Pancreas (tissue), 10 donors: Measurements from ENCODE around the gene RFWD3. TPM values are rescaled to one million over a fixed set of nuclear protein-coding genes. Genes with fewer than 3 reads are reported as not detected.
A peak's percentile ranks its signal among the peaks of the same experiment; 100 is the strongest.

Experiments used
- ATAC-seq, 4 donors: fragments of 200-7000 bp; cut with Tn5 transposase; one replicate each; pipeline versions ENCODE4 v1.8.0 to v1.9.1; 2020; ENCODE audit warnings: mild to moderate bottlenecking in 4 of 4, moderate library complexity in 4 of 4
- DNase-seq, 6 donors: peaks; one replicate each; pipeline ENCODE4 v3.0.0-alpha.2; 2020
- FAIRE-seq: peaks from 2 replicates; lab custom pipeline; 2012; peaks lifted over from hg19 to GRCh38; lab: Jason Lieb, UNC
- H3K27ac ChIP-seq, 4 donors: fragments of 200-600 bp; sonication (generic); 1 replicate in 3 of 4; 2 replicates in 1 of 4; pipeline versions ENCODE4 v1.5.0 to v1.8.0; 2020
- H3K27me3 ChIP-seq, 4 donors: fragments of 200-600 bp; one replicate each; pipeline ENCODE4 v1.8.0; 2021
- H3K36me3 ChIP-seq, 3 donors: fragments of 200-600 bp; sonication (generic) in 1 of 3; one replicate each; pipeline versions ENCODE4 v1.5.0 to v1.8.0; 2020 to 2021
- H3K4me1 ChIP-seq, 3 donors: fragments of 200-600 bp; one replicate each; pipeline ENCODE4 v1.8.0; 2021
- H3K4me3 ChIP-seq, 4 donors: fragments of 200-600 bp; sonication (generic) in 2 of 4; one replicate each; pipeline versions ENCODE4 v1.5.0 to v1.8.0; 2020 to 2021
- H3K9me3 ChIP-seq, 4 donors: fragments of 200-600 bp; one replicate each; pipeline ENCODE4 v1.8.0; 2021
- WGBS, 2 donors: extraction: QIAGEN DNeasy Blood & Tissue Kit; methylation state at CpG; one replicate each; pipeline ENCODE4 v1.1.7; 2013; 5-methylcytosine and 5-hydroxymethylcytosine counted together
- intact Hi-C, 3 donors: fragments of 100-400 bp; cut with DNase I; formaldehyde crosslinking; loops; one replicate each; pipeline versions ENCODE4 v1.11.1 to v1.14.2; 2022
- polyA plus RNA-seq, 2 donors: library from polyadenylated mRNA; stranded (reverse); fragments of 200-250 nt; gene quantifications; one replicate each; pipeline ENCODE4 v1.2.3, GENCODE V29; 2013
- total RNA-seq, 6 donors: library from RNA; stranded (reverse); fragmentation: NEBNext Ultra II Directional in 4 of 6; extraction: Animal tissue kit (Norgen Biotek cat#: 25700) in 4 of 6; gene quantifications; one replicate each; pipeline versions ENCODE4 v1.2.1 to v1.2.4, GENCODE V29; 2021 to 2023
- TF ChIP-seq, protein P1 (sequence below), 4 donors: fragments of 200-600 bp; sonication (generic) in 3 of 4; IDR thresholded peaks; one replicate each; pipeline versions ENCODE4 v1.5.0 to v1.8.0; 2021; ENCODE audit warnings: antibody characterized with exemption in 4 of 4
- donor health status: healthy with polysubstance abuse.
- donor health status: DM: no; HTN: no; CAD: no; lungs with moderate emphysema.
- donor health status: DM: no; HTN: no; CAD: no.
- donor health status: control.
- donor health status: control.
- donor health status: Bipolar disorder and iron deficiency.
- donor health status: DM: yes; HTN: yes; CAD: no.
- donor health status: DM: no; HTN: no; CAD: no.
- donor health status: DM: no; HTN: no; CAD: no.
- donor health status: DM: yes; HTN: yes; CAD: no.

The RFWD3 gene
- total and polyA plus RNA-seq, 8 donors, result 3.7 to 14.0 (median 7.1) TPM

DNA sequence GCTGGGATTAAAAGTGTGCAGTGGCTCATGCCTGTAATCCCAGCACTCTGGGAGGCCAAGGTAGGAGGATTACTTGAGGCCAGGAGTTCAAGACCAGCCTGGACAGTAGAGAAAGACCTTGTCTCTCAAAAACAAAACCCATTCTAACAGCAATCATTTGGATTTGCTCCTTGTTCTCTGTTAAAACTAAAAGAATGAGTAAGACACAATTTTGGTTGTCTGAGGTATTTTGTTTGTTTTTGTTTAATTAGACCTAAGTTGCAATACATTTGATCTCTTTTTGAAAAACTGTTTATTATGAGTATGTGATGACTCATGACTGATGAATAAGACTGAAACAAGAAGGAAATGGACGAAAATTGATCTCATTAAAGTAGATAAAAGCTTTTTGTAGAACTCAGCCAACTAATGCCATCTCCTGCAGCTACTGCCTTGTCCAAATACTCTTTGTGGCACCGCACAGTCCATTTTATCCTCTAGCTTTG lies 88.8 kb downstream of the RFWD3 start:
- intact Hi-C loops, result no loop called here
- TF ChIP-seq, protein P1, sequence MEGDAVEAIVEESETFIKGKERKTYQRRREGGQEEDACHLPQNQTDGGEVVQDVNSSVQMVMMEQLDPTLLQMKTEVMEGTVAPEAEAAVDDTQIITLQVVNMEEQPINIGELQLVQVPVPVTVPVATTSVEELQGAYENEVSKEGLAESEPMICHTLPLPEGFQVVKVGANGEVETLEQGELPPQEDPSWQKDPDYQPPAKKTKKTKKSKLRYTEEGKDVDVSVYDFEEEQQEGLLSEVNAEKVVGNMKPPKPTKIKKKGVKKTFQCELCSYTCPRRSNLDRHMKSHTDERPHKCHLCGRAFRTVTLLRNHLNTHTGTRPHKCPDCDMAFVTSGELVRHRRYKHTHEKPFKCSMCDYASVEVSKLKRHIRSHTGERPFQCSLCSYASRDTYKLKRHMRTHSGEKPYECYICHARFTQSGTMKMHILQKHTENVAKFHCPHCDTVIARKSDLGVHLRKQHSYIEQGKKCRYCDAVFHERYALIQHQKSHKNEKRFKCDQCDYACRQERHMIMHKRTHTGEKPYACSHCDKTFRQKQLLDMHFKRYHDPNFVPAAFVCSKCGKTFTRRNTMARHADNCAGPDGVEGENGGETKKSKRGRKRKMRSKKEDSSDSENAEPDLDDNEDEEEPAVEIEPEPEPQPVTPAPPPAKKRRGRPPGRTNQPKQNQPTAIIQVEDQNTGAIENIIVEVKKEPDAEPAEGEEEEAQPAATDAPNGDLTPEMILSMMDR (IDR thresholded peaks at IDR 0.05), result no peak
- WGBS, 2 donors, result 51 to 54% methylated on average over 2 of the region's 2 CpGs
- Histone ChIP-seq H3K36me3 (no peaks in the 10 kb centered on the region), H3K27ac (no peak overlapping the region), H3K4me1 (peaks cover 0 to 14% (median 4%) of the 10 kb centered on the region in 3 donors), H3K9me3 (no peaks in the 10 kb centered on the region), H3K4me3 (no peak overlapping the region), H3K27me3 (no peaks in the 10 kb centered on the region)
- ATAC-seq (peak in 2 of 4 donors; percentile 28 to 38), DNase-seq (no peak), FAIRE-seq (no peak)

- DNase-seq (no peak), FAIRE-seq (no peak), ATAC-seq (no peak)
- intact Hi-C loops, result no loop called here
- Histone ChIP-seq H3K9me3 (no peaks in the 10 kb centered on the region), H3K36me3 (no peaks in the 10 kb centered on the region), H3K27me3 (no peaks in the 10 kb centered on the region), H3K4me3 (no peak overlapping the region), H3K27ac (no peak overlapping the region), H3K4me1 (peaks cover 1 to 22% (median 8%) of the 10 kb centered on the region in 3 donors)
- TF ChIP-seq, protein P1 (IDR thresholded peaks at IDR 0.05), result no peak
- WGBS, 2 donors, result 91 to 93% methylated on average over 12 of the region's 12 CpGs
These were observed 90.7 kb downstream of the RFWD3 start for GRCh38 chr16:74575807-74576643.

GRCh38 chr16:74575175-74575806 lies 91.4 kb downstream of the RFWD3 start:
- peaks cover 9 to 28% (median 13%) of the 10 kb centered on the region in 3 donors for H3K4me1 ChIP-seq
- WGBS, 2 donors, result 91 to 92% methylated on average over 7 of the region's 7 CpGs
- no peak for FAIRE-seq
- DNase-seq, result no peak
- no peaks in the 10 kb centered on the region for H3K36me3 ChIP-seq
- no peaks in the 10 kb centered on the region for H3K9me3 ChIP-seq
- TF ChIP-seq, protein P1 (IDR thresholded peaks at IDR 0.05), result no peak
- no peak overlapping the region for H3K4me3 ChIP-seq
- H3K27ac ChIP-seq, result no peak overlapping the region
- no peaks in the 10 kb centered on the region for H3K27me3 ChIP-seq
- intact Hi-C loops, result no loop called here
- ATAC-seq, result no peak

- H3K4me1 ChIP-seq, result peaks cover 13 to 32% (median 15%) of the 10 kb centered on the region in 3 donors
- H3K27ac ChIP-seq, result no peak overlapping the region
- no peak overlapping the region for H3K4me3 ChIP-seq
- intact Hi-C loops, result no loop called here
- no peaks in the 10 kb centered on the region for H3K9me3 ChIP-seq
- TF ChIP-seq, protein P1 (IDR thresholded peaks at IDR 0.05), result no peak
- FAIRE-seq, result no peak
- no peak for ATAC-seq
- DNase-seq, result no peak
- WGBS, 2 donors, result 9 to 14% methylated on average over 2 of the region's 2 CpGs
- H3K36me3 ChIP-seq, result no peaks in the 10 kb centered on the region
- no peaks in the 10 kb centered on the region for H3K27me3 ChIP-seq
These were observed 92.5 kb downstream of the RFWD3 start for GRCh38 chr16:74574146-74574545.
